ENCODE data around the gene NEDD8. TPM values are rescaled to one million over a fixed set of nuclear protein-coding genes. Genes with fewer than 3 reads are reported as not detected.

Gene NEDD8
- total RNA-seq, 1 donor from 2014 or later = 131 TPM

GRCh38 chr14:24189460-24189859, 42.7 kb downstream of the NEDD8 start:
- FAIRE-seq (no peak), DNase-seq (ENCODE audit: low read depth) (no peak)
- Histone ChIP-seq H3K36me3 (ENCODE audit: control insufficient read depth, insufficient read depth, low read length) (peaks cover 25% of the 10 kb centered on the region), H3K4me3 (ENCODE audit: low read depth, low read length) (no peak overlapping the region), H3K27me3 (ENCODE audit: control insufficient read depth, insufficient read depth, low read length) (no peaks in the 10 kb centered on the region)
- no peak for TF ChIP-seq CTCF (IDR thresholded peaks at IDR 0.05; ENCODE audit: insufficient read depth, low read length, severe bottlenecking)

- TF ChIP-seq CTCF (IDR thresholded peaks at IDR 0.05; ENCODE audit: insufficient read depth, low read length, severe bottlenecking) = no peak
- Histone ChIP-seq H3K4me3 (ENCODE audit: low read depth, low read length) (no peak overlapping the region), H3K27me3 (ENCODE audit: control insufficient read depth, insufficient read depth, low read length) (no peaks in the 10 kb centered on the region), H3K36me3 (ENCODE audit: control insufficient read depth, insufficient read depth, low read length) (peaks cover 29% of the 10 kb centered on the region)
- no peak for FAIRE-seq
- DNase-seq (ENCODE audit: low read depth) = no peak
Measured at GRCh38 chr14:24189059-24189375, 43.1 kb downstream of the NEDD8 start.

GRCh38 chr14:24188251-24189058, 43.7 kb downstream of the NEDD8 start, which contains the start of gene IPO4:
Gene IPO4, minus strand, starts transcription at chr14:24188816. Its CDS starts 29 bp downstream, at chr14:24188787.
- Histone ChIP-seq H3K36me3 (ENCODE audit: control insufficient read depth, insufficient read depth, low read length) (peaks cover 34% of the 10 kb centered on the region), H3K4me3 (ENCODE audit: low read depth, low read length) (peak within 1 kb of the TSS; percentile 92), H3K27me3 (ENCODE audit: control insufficient read depth, insufficient read depth, low read length) (no peaks in the 10 kb centered on the region)
- DNase-seq (ENCODE audit: low read depth) (peak; percentile 87), FAIRE-seq (no peak)
- TF ChIP-seq CTCF (IDR thresholded peaks at IDR 0.05; ENCODE audit: insufficient read depth, low read length, severe bottlenecking) = no peak

- Histone ChIP-seq H3K4me3 (ENCODE audit: low read depth, low read length) (no peak overlapping the region), H3K36me3 (ENCODE audit: control insufficient read depth, insufficient read depth, low read length) (peaks cover 33% of the 10 kb centered on the region), H3K27me3 (ENCODE audit: control insufficient read depth, insufficient read depth, low read length) (no peaks in the 10 kb centered on the region)
- DNase-seq (ENCODE audit: low read depth) (no peak), FAIRE-seq (no peak)
- no peak for TF ChIP-seq CTCF (IDR thresholded peaks at IDR 0.05; ENCODE audit: insufficient read depth, low read length, severe bottlenecking)
Measured at GRCh38 chr14:24187539-24187915, 44.6 kb downstream of the NEDD8 start.

GRCh38 chr14:24186831-24187538, 45.2 kb downstream of the NEDD8 start:
- TF ChIP-seq CTCF (IDR thresholded peaks at IDR 0.05; ENCODE audit: insufficient read depth, low read length, severe bottlenecking) = no peak
- no peak for FAIRE-seq
- Histone ChIP-seq H3K4me3 (ENCODE audit: low read depth, low read length) (no peak overlapping the region), H3K27me3 (ENCODE audit: control insufficient read depth, insufficient read depth, low read length) (no peaks in the 10 kb centered on the region), H3K36me3 (ENCODE audit: control insufficient read depth, insufficient read depth, low read length) (peaks cover 32% of the 10 kb centered on the region)
- no peak for DNase-seq (ENCODE audit: low read depth)
